ENCODE data around the gene LRIT2. TPM values are rescaled to one million over a fixed set of nuclear protein-coding genes. Genes with fewer than 3 reads are reported as not detected.

LRIT2 gene
- total RNA-seq, 1 donor from 2014 or later, result not detected

GRCh38 chr10:84196941-84197340 lies 28.4 kb downstream of the LRIT2 start:
- Mint-ChIP-seq H3K4me1 (ENCODE audit: low read depth) (no peaks in the 10 kb centered on the region), H3K4me3 (ENCODE audit: low read depth) (no peak overlapping the region), H3K27ac (no peak overlapping the region), H3K27me3 (peaks cover 78% of the 10 kb centered on the region), H3K9me3 (ENCODE audit: low read depth) (no peaks in the 10 kb centered on the region), H3K36me3 (ENCODE audit: insufficient read depth) (no peaks in the 10 kb centered on the region)
- no peak for TF ChIP-seq CTCF (IDR thresholded peaks at IDR 0.05; ENCODE audit: unreplicated experiment)
- DNase-seq (ENCODE audit: low spot score, unreplicated experiment), result no peak

- no peak for TF ChIP-seq CTCF (IDR thresholded peaks at IDR 0.05; ENCODE audit: unreplicated experiment)
- Mint-ChIP-seq H3K27me3 (peaks cover 86% of the 10 kb centered on the region), H3K27ac (no peak overlapping the region), H3K4me1 (ENCODE audit: low read depth) (no peaks in the 10 kb centered on the region), H3K4me3 (ENCODE audit: low read depth) (no peak overlapping the region), H3K36me3 (ENCODE audit: insufficient read depth) (no peaks in the 10 kb centered on the region), H3K9me3 (ENCODE audit: low read depth) (no peaks in the 10 kb centered on the region)
- DNase-seq (ENCODE audit: low spot score, unreplicated experiment), result no peak
Measured at GRCh38 chr10:84196083-84196482, 29.3 kb downstream of the LRIT2 start.

GRCh38 chr10:84195044-84195830 lies 30.1 kb downstream of the LRIT2 start:
- Mint-ChIP-seq H3K36me3 (ENCODE audit: insufficient read depth) (no peaks in the 10 kb centered on the region), H3K4me3 (ENCODE audit: low read depth) (peak overlapping the region; percentile 26), H3K27me3 (peaks cover 90% of the 10 kb centered on the region), H3K4me1 (ENCODE audit: low read depth) (no peaks in the 10 kb centered on the region), H3K27ac (no peak overlapping the region), H3K9me3 (ENCODE audit: low read depth) (no peaks in the 10 kb centered on the region)
- DNase-seq (ENCODE audit: low spot score, unreplicated experiment), result no peak
- no peak for TF ChIP-seq CTCF (IDR thresholded peaks at IDR 0.05; ENCODE audit: unreplicated experiment)

- Mint-ChIP-seq H3K4me1 (ENCODE audit: low read depth) (no peaks in the 10 kb centered on the region), H3K9me3 (ENCODE audit: low read depth) (no peaks in the 10 kb centered on the region), H3K4me3 (ENCODE audit: low read depth) (peak within 1 kb of the TSS; percentile 26), H3K36me3 (ENCODE audit: insufficient read depth) (no peaks in the 10 kb centered on the region), H3K27me3 (peaks cover 86% of the 10 kb centered on the region), H3K27ac (no peak within 1 kb of the TSS)
- DNase-seq (ENCODE audit: low spot score, unreplicated experiment), result no peak
- no peak for TF ChIP-seq CTCF (IDR thresholded peaks at IDR 0.05; ENCODE audit: unreplicated experiment)
Measured at GRCh38 chr10:84194424-84195043, 30.8 kb downstream of the LRIT2 start, which contains the start of gene CDHR1. Gene CDHR1, plus strand, starts transcription at chr10:84194537. Its CDS starts 224 bp downstream, at chr10:84194761.

GRCh38 chr10:84193846-84194423 lies 31.4 kb downstream of the LRIT2 start:
- peaks cover 81% of the 10 kb centered on the region for H3K27me3 Mint-ChIP-seq

More at GRCh38 chr10:84193846-84194423, 31.4 kb downstream of the LRIT2 start:
- DNase-seq (ENCODE audit: low spot score, unreplicated experiment), result no peak
- Mint-ChIP-seq H3K36me3 (ENCODE audit: insufficient read depth) (no peaks in the 10 kb centered on the region), H3K9me3 (ENCODE audit: low read depth) (no peaks in the 10 kb centered on the region), H3K4me3 (ENCODE audit: low read depth) (no peak overlapping the region), H3K27ac (no peak overlapping the region), H3K4me1 (ENCODE audit: low read depth) (no peaks in the 10 kb centered on the region)
- TF ChIP-seq CTCF (IDR thresholded peaks at IDR 0.05; ENCODE audit: unreplicated experiment), result no peak
